SK-N-MC (cell line): ENCODE data around the gene CES3.

Source experiments
- EZH2 ChIP-seq: fragments of 200-600 bp; sonication (generic); IDR thresholded peaks from one replicate; pipeline ENCODE4 v1.6.1; 2017; ENCODE audit warnings: antibody characterized with exemption
- FOXP2 ChIP-seq: optimal IDR thresholded peaks from 2 replicates; pipeline ENCODE3; 2011; ENCODE audit warnings: mild to moderate bottlenecking, moderate library complexity; ENCODE audit not compliant: insufficient read depth; ENCODE audit errors: extremely low read length, control extremely low read depth

DNA sequence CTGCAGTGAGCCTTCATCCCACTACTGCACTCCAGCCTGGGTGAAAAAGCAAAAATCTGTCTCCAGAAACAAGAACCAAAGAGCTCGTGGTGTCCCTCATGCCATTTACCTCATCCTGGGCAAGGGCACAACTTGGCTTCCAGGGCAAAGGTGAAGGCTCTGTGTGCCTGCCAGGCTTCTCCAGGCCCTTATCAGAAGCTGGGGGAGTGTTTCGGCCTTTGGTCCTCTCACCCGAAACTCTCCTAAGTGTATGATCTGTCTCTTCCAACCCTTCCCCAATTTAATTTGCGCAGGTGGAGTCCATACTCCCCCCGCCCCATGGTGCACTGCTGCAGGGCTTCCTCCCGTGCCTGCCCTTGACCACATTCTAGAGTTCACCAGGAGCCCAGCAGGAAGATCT, 24.6 kb upstream of the CES3 start:
- TF ChIP-seq EZH2: no peak
- TF ChIP-seq FOXP2: no peak
